PC-9 (cell line): ENCODE results near the gene GPC5. TPM values are rescaled to one million over a fixed set of nuclear protein-coding genes. Genes with fewer than 3 reads are reported as not detected.

Experiments
- BruUV-seq: library from RNA; stranded (reverse); fragments of 400-500 nt; replicated peaks from 2 replicates; lab custom pipeline; 2021; lab: Mats Ljungman, UMichigan
- CTCF ChIA-PET: fragments of 300-600 bp; sonication (Branson Sonifier 250); formaldehyde crosslinking; loops from one replicate; lab custom pipeline; 2022; ENCODE audit warnings: antibody characterized with exemption; lab: Charles Lee
- POLR2A ChIA-PET: fragments of 300-600 bp; sonication (Branson Sonifier 250); formaldehyde crosslinking; loops from one replicate; lab custom pipeline; 2022; ENCODE audit warnings: antibody characterized with exemption; ENCODE audit not compliant: unreplicated experiment; lab: Charles Lee
- DNase-seq, 2 experiments: peaks; one replicate each; pipeline versions ENCODE4 v3.0.0 to v3.0.0-alpha.2; 2015 to 2022; ENCODE audit warnings: mixed read lengths in 1 of 2
- H2AFZ ChIP-seq: fragments of 200-600 bp; sonication (generic); 2 replicates; pipeline ENCODE4 v1.8.1; 2017; ENCODE audit warnings: antibody characterized with exemption
- H3F3A ChIP-seq: fragments of 200-600 bp; sonication (generic); 2 replicates; pipeline ENCODE4 v1.8.1; 2017; ENCODE audit warnings: antibody characterized with exemption, mild to moderate bottlenecking, low read depth; ENCODE audit not compliant: insufficient read depth
- H3K27ac ChIP-seq: fragments of 200-600 bp; sonication (generic); 2 replicates; pipeline ENCODE4 v1.6.1; 2016; ENCODE audit warnings: mixed run types
- H3K27me3 ChIP-seq: fragments of 200-600 bp; sonication (generic); 2 replicates; pipeline ENCODE4 v1.6.1; 2016; ENCODE audit warnings: low read depth, mixed run types; ENCODE audit not compliant: insufficient read depth
- H3K36me3 ChIP-seq: fragments of 200-600 bp; sonication (generic); 2 replicates; pipeline ENCODE4 v1.6.1; 2016; ENCODE audit warnings: low read depth, mixed run types
- H3K4me1 ChIP-seq: fragments of 200-600 bp; sonication (generic); replicated peaks from 2 replicates; pipeline ENCODE4 v1.6.1; 2016; ENCODE audit warnings: mixed run types; ENCODE audit not compliant: insufficient read depth
- H3K4me2 ChIP-seq: fragments of 200-600 bp; sonication (generic); 2 replicates; pipeline ENCODE4 v1.6.1; 2017; ENCODE audit warnings: mixed run types
- H3K4me3 ChIP-seq: fragments of 200-600 bp; sonication (generic); 2 replicates; pipeline ENCODE4 v1.6.1; 2016; ENCODE audit warnings: mixed run types
- H3K79me2 ChIP-seq: fragments of 200-600 bp; sonication (generic); 2 replicates; pipeline ENCODE4 v1.6.1; 2017; ENCODE audit warnings: low read depth, mixed run types
- H3K9me2 ChIP-seq: fragments of 200-600 bp; sonication (generic); 2 replicates; pipeline ENCODE4 v1.8.1; 2017; ENCODE audit warnings: mild to moderate bottlenecking; ENCODE audit not compliant: insufficient read depth
- H3K9me3 ChIP-seq: fragments of 200-600 bp; sonication (generic); 2 replicates; pipeline ENCODE4 v1.8.1; 2016; ENCODE audit warnings: low read depth; ENCODE audit not compliant: insufficient read depth
- H4K20me1 ChIP-seq: fragments of 200-600 bp; sonication (generic); 2 replicates; pipeline ENCODE4 v1.8.1; 2017; ENCODE audit not compliant: insufficient read depth
- CTCF ChIP-seq: fragments of 200-600 bp; sonication (generic); conservative IDR thresholded peaks from 2 replicates; pipeline ENCODE4 v1.6.1; 2017; ENCODE audit warnings: mixed run types, antibody characterized with exemption, mild to moderate bottlenecking, moderate library complexity
- EZH2 ChIP-seq: fragments of 200-600 bp; sonication (generic); IDR thresholded peaks from 2 replicates; pipeline ENCODE4 v1.8.0; 2017; ENCODE audit warnings: antibody characterized with exemption, low read depth
- intact Hi-C: fragments of 100-400 bp; cut with micrococcal nuclease; formaldehyde crosslinking; loops from one replicate; pipeline ENCODE4 v1.10.0; 2022; ENCODE audit not compliant: unreplicated experiment
- total RNA-seq: library from RNA; stranded (reverse); gene quantifications from 2 replicates; pipeline ENCODE4 v1.2.3, GENCODE V29; 2021

GPC5 gene
- total RNA-seq, 1 experiment from 2014 or later: not detected

DNA sequence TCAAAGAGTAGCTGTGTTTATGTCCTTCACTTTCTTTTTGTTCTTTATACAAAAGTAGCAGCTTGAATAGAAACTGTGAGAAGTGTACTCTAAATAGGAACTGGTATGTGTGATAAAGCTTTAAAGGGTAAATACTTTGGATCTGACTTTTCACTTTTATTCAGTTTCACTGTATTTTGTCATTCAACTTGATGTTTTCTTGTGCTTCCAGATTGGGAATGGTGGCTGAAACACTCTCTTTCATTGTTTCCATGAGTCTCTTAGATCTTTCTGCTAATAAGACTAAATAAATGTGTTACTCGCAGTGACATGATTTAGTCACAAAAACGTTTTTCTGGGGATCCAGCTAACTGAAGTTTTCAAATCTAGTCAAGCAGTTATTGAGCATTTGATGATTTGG lies 133.2 kb downstream of the GPC5 start:
- H3F3A ChIP-seq: no peaks in the 10 kb centered on the region
- no peaks in the 10 kb centered on the region for H4K20me1 ChIP-seq
- no peaks in the 10 kb centered on the region for H3K9me3 ChIP-seq
- H3K36me3 ChIP-seq: no peaks in the 10 kb centered on the region
- no peaks in the 10 kb centered on the region for H3K9me2 ChIP-seq
- ChIA-PET CTCF (no interaction called here), POLR2A (no interaction called here)
- no peaks in the 10 kb centered on the region for H3K27me3 ChIP-seq
- no TSS peak for BruUV-seq
- H2AFZ ChIP-seq: no peak overlapping the region
- DNase-seq: no peak
- TF ChIP-seq EZH2 (no peak), CTCF (no peak)
- H3K79me2 ChIP-seq: no peaks in the 10 kb centered on the region
- no peaks in the 10 kb centered on the region for H3K4me1 ChIP-seq
- no peak overlapping the region for H3K4me2 ChIP-seq
- intact Hi-C loops: no loop called here
- H3K4me3 ChIP-seq: no peak overlapping the region
- H3K27ac ChIP-seq: no peak overlapping the region

- H3F3A ChIP-seq: no peaks in the 10 kb centered on the region
- H3K4me2 ChIP-seq: no peak overlapping the region
- TF ChIP-seq CTCF (no peak), EZH2 (no peak)
- H3K9me2 ChIP-seq: no peaks in the 10 kb centered on the region
- BruUV-seq: no TSS peak
- H3K36me3 ChIP-seq: no peaks in the 10 kb centered on the region
- ChIA-PET CTCF (no interaction called here), POLR2A (no interaction called here)
- no peaks in the 10 kb centered on the region for H3K9me3 ChIP-seq
- H3K27me3 ChIP-seq: no peaks in the 10 kb centered on the region
- no peak for DNase-seq
- no peak overlapping the region for H3K4me3 ChIP-seq
- no peaks in the 10 kb centered on the region for H4K20me1 ChIP-seq
- intact Hi-C loops: no loop called here
- no peak overlapping the region for H3K27ac ChIP-seq
- no peaks in the 10 kb centered on the region for H3K79me2 ChIP-seq
- H3K4me1 ChIP-seq: no peaks in the 10 kb centered on the region
- H2AFZ ChIP-seq: no peak overlapping the region
These were observed 134.9 kb downstream of the GPC5 start for GRCh38 chr13:91533354-91533753.

DNA sequence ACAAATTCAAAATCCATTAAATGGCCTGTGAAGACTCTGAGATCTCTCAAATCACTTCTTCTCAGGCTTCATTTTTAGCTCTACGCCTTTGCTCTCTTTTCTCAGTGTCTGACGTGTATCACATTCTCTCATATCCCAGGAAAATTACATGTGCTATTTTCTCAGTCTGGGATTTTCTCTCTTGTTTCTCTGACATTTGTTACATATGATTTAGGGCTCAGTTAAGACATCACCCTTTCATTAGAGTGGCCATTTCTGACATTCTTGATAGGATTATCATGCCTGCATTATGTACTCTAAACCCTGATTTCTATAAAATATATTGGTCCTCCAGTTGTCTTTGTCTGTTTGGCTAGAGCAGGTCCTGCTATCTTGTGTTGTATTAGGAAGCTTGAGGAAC lies 136.6 kb downstream of the GPC5 start:
- BruUV-seq: no TSS peak
- no peaks in the 10 kb centered on the region for H3K79me2 ChIP-seq
- no peaks in the 10 kb centered on the region for H4K20me1 ChIP-seq
- no peak overlapping the region for H2AFZ ChIP-seq
- no peak overlapping the region for H3K27ac ChIP-seq
- ChIA-PET CTCF (no interaction called here), POLR2A (no interaction called here)
- H3K4me3 ChIP-seq: no peak overlapping the region
- H3K9me2 ChIP-seq: no peaks in the 10 kb centered on the region
- H3K9me3 ChIP-seq: no peaks in the 10 kb centered on the region
- DNase-seq: no peak
- no peaks in the 10 kb centered on the region for H3K4me1 ChIP-seq
- H3K36me3 ChIP-seq: no peaks in the 10 kb centered on the region
- no peak for TF ChIP-seq EZH2
- no peak for TF ChIP-seq CTCF
- H3F3A ChIP-seq: no peaks in the 10 kb centered on the region
- no peak overlapping the region for H3K4me2 ChIP-seq
- no peaks in the 10 kb centered on the region for H3K27me3 ChIP-seq
- intact Hi-C loops: no loop called here
